Right lung (tissue), 5 donors: Measurements from ENCODE around the gene SIRT2. TPM values are rescaled to one million over a fixed set of nuclear protein-coding genes. Genes with fewer than 3 reads are reported as not detected.
"Not testable (repeated sequence)": the region's sequence is repeated elsewhere in the genome, so short reads cannot be mapped to it uniquely, and the experiment has no call there.

ENCODE experiments used
- DNase-seq, 2 donors: peaks; one replicate each; pipeline ENCODE4 v3.0.0-alpha.2; 2013
- polyA plus RNA-seq, 5 donors: library from polyadenylated mRNA; unstranded; fragments of 120-200 nt; gene quantifications; one replicate each; pipeline versions ENCODE4 v1.2.1 to v1.2.3, GENCODE V29; 2013; ENCODE audit warnings: inconsistent platforms in 1 of 5, low replicate concordance in 1 of 5; ENCODE audit not compliant: insufficient read length in 5 of 5, insufficient read depth in 1 of 5

The SIRT2 gene
- polyA plus RNA-seq, 5 donors: 46.7 to 60.0 (median 56.8) TPM

DNA sequence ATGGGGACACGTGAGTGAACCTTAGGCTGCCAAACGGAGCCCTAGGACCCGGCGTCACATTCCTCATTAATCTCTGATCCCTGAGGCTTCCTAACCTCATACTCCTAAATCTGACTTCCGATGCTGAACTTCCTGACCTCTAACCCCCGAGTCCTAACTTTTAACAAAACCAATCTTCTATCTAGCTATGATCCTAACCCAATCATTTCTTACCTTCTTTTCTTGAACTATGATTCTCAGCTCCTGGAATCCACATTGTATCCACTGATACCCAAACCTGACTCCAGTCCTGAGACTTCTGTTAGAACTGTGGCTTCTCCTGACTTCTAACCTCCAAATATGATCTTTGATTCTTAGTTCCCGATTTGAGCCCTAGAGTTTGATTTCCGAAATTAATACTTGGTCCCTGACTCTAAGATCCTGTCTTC is 798 bp upstream of the SIRT2 start:
- no peak for DNase-seq

DNA sequence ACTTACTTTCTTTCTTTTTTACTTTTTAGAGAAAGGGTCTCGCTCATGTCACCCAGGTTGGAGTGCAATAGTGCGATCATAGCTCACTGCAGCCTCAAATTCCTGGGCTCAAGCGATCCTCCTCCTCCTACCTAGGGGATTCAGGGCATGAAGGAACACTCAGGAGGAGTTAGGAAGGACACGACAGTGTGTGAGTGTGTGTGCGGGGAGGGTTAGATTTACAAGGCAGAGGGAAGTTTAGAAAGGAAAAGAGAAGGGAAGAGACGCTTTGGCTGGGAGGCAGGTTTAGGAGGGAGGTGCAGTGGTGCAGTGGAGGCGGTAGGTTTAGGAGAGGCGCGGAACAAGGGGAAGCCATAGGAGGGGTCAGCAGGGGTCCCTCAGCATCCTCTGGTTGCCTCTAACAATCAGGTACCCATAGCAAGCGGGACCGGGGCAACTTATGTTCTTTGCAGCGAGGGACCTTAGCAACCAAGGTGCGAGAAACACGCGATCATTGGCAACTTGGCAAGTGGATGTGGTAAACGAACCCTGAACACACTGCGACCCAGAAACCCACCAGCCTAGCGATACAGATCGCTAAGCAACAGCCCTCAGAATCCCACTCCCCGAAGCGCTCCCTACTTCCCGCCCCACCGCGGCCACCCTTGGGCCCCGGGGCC is 501 bp downstream of the SIRT2 start:
- no peak for DNase-seq

DNA sequence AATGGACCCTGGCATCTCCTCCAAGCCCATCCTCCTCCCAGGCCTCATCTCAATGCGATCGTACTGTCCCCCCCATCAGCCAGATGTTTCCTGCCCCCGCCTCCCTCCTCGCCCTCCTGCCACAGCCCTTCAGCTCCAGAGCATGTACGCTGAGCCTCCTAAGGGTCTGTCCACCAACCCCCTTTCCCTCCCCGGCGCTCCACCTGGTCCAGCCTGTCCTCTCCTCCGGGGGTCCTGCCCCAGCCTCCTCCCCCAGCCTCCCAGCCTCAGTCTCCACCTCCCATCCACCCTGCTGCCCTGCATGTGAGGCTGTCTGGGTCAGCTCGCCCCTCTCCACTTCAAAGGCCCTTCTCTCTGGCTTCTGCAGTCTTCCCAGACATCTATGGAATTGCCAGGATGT is 4.5 kb downstream of the SIRT2 start:
- no peak for DNase-seq

DNA sequence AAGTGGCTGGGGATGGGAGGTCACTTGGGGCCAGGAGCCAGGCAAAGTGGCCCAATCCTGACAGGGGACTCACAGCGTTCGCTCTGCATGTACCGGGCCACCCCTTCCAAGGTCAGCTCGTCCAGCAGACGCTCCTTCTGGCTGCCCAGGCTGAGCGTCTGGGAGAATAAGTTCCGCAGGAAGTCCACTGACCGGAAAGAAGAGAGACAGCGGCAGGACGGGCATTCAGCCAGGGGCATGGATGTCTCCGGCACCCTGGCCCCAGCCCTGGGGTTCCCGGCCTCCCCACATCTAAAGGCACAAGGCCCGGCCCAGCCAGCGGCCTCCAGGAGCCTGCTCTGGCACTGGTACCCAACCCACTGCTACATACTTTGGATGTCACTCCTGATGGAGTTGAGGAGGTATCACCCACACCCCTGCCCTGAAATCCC is 6.1 kb downstream of the SIRT2 start:
- no peak for DNase-seq

DNA sequence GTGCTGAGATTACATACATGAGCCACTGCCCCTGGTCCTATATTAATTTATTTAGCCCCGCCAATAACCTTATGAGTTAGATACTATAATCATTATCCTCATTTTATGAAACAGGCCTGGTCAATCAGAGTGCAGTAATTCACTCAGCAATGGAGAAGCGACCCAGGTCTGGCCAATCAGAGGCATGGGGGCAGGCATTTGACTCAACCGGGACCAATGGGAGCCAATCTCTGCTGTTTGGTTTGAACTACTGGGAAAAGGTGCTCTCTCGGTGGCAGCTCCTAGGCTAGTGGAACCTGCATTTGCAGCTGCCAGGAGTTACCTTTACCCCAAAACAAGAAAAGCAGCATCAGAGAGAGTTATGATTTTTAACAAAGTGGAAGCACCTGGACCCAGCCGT is 6.6 kb downstream of the SIRT2 start:
- no peak for DNase-seq

DNA sequence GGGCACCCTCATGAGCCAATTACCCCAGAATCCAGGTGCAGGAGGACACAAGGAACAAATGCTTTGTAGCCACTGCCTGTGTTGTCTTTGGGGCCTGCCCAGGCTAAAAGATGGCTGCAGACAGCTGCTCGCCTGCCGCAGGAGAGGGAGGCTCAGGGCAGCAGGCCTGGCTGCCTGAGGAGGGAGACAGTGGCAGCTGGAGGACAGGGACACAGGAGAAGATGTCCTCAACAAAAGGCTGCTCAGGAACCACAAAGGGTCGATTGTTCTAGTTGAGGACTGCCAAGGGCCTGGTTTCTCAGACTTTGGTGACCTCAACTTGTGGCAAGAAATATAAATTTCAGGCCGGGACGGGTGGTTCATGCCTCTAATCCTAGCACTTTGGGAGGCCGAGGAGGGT is 7.6 kb downstream of the SIRT2 start:
- DNase-seq: no peak

DNA sequence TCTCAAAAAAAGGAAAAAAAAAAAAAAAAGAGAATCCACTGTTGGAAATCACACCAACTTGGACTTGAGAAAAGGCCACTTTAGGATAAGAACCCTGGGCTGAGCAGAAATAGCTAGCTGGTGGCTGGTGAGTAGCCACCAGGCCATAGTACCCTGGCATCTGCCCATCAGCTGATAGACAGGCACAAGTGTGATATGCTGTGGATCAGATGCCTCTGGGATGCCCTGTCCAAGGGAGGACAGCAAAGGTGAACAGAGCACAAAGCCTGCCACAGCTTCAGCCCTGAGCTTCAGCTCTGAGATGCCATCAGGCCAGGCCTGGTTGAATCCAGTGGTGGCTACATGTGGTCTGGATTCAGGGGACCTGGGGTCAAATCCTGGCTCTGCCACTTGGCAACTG is 8.7 kb downstream of the SIRT2 start:
- DNase-seq: no peak

DNA sequence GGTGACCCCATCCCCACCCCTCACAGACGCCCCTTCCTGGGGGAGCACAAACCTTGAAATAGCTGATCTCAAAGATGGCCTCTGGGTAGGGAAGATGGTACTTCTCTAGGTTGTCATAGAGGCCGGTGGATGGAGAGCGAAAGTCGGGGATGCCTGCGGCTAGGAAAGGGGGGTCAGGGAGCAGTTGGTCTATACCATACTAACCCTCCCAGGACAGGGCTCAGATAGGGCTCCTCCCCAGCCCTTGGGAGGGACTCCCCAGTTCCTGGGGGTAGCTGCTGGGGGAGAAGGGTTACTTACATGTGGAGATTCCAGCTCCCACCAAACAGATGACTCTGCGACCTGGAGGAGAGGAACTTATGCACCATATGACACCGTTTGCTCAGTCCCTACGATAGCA is 9.6 kb downstream of the SIRT2 start:
- no peak for DNase-seq

DNA sequence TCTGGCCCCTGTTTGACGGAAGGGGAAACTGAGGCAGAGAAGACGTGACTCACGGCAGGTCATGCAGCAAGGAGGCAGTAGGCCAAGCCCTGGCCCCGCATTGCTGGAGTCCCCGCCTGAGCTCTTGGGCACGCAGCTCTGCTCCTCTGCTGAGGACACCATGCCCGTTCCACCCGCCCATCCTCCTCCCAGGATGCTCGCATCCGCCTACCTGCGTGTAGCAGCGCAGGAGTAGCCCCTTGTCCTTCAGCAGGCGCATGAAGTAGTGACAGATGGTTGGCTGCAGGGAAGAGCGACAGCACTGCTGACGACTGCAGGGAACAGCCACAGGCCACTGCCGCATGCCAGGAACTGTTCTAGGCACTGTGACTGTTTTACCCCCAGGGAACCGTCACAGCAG is 10.5 kb downstream of the SIRT2 start:
- DNase-seq: no peak

DNA sequence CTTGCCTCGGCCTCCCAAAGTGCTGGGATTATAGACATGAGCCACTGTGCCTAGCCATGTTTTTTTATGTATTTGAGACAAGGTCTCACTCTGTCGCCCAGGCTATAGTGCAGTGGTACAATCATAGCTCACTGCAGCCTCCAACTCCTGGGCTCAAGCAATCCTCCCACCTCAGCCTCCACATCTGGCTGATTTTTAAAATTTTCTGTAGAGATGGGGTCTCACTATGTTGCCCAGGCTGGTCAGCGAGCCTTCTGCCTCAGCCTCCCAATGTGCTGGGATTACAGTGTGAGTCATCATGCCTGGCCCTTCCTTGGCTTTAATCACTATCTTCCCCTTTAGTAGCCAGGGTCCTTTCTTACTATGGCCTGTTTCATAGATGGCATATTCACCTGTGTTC is 14.7 kb downstream of the SIRT2 start:
- DNase-seq: not testable (repeated sequence)

DNA sequence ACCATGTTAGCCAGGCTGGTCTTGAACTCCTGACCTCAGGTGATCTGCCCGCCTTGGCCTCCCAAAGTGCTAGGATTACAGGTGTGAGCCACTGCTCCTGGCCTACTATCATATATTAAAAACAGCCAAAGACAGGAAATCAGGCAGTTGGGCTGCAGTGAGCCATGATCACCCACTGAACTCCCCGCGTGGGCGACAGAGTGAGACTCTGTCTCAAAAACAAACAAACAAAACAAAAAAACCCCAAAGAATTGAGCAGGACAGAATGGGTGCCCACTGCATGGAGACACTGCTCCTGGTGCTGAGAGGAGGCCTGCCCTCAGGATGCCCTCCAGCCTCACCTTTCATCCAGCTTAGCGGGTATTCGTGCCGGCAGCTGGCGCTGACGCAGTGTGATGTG is 16.1 kb downstream of the SIRT2 start:
- DNase-seq: no peak

DNA sequence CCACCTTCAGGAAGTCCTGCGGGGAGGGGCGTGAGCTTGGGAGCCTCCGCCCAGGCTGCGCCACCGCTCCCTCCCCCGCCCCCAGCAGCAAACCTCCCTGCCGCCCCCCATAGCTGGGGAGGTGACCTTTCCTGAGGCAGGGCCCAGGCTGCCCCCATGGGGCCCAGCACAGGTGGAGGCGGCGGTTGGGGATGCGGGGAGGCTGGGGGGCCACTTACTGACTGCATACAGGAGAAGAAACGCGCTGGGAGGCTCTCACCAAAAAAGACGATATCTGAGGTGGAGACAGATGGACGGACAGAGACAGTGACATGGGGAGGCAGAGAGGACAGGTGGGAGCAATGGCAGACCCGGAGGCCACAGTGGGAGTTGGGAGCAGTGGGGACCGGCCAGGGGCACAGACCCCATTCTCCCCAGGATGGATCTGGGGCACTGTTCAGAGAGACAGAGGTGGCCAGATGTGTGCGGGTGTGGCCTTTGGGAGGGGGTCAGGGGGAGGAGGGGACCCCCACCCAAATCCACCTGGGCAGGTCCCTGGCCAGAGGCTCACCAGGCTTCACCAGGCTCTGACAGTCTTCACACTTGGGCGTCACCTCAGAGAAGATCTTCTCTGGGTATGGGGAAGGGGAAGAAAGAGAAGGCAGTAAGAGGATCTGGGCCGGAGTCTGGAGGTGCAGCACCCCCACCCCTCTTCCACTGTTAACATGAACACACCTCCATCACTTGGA is 18.4 kb downstream of the SIRT2 start:
- no peak for DNase-seq

DNA sequence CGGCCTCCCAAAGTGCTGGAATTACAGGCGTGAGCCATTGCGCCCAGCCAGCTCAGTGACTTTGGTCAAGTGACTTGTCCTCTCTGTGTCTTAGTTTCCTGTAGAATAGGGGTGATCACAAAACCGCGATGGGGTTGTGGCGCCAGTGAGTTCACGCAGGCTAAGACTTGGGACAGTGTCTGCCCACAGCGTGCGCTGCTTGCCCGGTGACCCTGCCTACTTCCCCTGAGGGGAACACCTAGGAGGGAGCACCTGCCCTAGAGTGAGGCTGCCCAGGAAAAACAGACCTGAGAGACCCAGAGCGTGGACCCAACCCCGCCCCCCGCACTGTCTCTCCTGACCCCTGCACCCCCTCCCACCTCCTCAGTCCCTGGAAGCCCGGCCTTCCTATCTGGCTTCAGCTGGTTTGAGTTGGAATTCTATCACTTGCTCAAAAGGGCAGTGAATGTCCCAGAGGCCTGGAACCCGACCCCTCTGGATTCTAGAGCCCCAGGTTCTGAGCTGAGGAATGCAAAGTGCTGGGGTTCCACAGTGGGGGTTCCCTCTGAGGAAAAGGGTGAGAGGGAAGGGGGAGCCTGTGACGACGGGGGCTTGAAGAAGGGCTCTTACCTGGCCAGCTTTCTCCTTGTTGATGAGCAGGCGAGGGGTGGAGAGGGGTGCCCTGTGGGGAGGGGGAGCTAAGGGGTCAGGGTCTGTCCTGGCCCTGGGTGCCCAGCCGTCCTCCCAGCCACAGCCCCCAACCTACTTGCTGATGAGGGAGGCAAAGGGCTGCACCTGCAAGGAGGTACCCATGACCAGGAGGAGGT is 19.1 kb downstream of the SIRT2 start:
- DNase-seq: no peak

DNA sequence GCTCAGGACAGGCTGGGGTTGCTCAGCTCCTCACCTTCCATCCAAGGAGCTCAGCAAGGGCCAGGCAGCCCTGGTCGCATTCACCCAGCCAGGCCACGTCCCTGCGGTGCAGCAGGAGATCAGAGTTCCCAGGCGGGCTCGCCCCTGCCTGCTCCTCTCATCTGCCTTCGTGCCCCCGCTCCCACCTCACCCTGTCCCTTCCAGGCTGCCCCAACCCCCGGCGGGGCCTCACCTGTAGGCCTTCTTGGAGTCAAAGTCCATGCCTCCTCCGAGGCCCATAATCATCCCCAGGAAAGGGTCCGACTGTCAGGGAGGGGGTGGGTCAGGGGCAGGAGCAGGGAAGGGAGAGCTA is 20.0 kb downstream of the SIRT2 start:
- no peak for DNase-seq

DNA sequence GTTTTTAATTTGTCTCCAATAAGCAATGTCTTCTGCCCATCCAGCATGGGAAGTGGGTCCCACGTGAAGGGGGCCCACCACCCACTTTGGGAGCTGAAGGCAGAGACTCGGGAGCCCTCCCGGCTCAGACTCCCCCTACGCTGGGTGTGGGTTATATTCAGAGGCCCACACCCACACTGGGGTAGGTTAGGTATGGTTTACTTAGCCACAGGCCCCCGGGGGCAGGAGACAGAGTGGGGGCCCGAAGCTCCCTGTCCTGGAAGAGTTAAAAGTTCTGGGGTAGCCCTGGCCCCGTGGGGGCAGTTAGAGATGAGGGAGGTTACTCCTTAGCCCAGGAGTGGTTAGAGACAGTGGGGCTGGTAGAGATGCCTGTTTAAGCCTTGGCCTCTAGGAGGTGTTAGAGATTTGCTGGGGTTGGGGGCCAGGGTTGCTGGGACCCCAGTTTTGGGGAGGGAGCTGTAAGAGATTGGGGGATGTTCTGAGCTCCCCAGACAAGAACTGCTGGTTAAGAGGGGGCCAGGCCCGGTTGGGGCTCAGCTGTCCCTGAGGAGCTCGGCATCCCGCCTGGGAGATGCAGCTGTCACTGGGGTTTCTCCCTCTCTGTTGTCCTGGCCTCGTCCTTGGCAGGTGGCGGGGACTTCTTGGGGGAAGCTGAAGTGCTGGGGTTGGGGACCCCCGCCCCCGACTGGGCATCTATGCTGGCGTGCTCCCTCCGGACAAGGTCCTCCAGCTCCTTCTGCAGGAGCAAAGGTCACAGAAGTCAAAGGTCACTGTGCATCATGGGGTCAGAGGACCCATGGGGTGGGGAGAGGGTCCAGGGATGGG is 20.6 kb downstream of the SIRT2 start:
- no peak for DNase-seq

DNA sequence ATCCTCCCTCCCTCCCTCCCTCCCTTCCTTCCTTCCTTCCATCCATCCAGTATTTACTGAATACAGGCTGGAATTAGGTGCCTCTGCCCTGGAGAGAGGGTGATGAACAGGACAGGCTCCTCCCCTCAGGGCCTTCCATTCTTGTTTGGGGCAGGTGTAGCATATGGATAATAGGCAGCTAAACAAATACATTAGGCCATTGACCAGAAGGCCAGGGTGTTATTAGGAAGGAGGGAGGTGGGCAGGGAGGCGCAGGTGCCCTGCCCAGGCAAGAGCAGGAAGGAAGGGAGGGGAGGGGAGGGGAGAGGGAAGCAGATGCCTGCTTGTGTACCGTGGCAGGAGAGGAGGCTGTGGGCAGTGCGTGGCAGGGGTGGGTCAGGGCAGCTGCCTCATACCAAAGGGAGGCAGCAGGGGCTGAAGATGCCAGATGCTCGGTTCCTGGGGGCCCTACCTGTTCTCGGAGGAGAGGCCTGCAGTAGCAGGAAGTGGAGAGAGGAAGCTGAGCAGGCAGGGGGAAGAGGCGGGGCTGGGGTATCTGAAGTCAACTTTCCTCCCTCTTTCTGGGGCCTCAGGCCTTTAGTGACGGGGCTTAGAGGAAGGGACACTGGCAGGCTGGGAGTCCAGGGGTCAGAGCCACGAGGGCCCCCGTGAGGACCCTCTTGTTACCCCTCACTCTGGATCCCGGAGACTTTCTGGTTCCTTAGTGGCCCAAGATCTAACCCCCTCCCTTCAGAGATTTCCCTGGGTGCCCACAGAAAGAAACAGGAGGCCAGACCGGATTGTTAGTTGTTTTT is 21.4 kb downstream of the SIRT2 start, which contains the start of gene RINL:
Gene RINL (minus strand): TSS at position 495 of the 794 bp plus-strand sequence. CDS start 1,533 bp downstream, outside the sequence.
- DNase-seq: no peak

DNA sequence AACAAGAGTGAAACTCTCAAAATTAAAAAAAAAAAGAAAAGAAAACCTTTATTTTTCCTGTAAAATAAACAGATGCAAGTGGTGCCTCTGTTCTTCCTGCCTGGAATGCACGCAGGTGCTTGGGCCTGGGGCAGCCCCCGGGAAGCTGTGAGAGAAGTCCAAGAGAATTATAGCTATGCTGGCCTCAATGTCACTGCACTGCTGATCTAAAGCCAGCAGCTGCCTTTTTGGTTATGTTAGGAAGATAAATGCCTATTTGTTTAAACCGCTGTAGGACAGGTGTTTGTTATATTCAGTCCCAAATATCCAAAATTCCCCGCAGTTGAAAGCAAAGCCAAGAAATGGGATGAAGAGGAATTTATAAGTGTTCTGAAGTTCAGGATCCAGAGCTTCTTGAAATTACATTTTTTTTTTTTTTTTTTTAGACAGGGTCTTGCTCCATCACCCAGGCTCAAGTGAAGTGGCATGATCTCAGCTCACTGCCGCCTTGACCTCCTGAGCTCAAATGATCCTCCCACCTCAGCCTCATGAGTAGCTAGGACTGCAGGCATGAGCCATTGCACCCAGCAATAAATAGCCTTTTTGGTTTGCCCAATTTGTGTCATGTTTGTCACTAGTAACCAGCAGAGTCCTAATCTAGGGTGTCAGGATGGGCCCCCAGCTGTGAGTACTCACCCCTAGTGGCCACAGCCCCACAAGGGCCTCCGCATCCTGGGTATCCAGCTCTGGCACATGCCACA is 23.6 kb downstream of the SIRT2 start:
- DNase-seq: no peak

DNA sequence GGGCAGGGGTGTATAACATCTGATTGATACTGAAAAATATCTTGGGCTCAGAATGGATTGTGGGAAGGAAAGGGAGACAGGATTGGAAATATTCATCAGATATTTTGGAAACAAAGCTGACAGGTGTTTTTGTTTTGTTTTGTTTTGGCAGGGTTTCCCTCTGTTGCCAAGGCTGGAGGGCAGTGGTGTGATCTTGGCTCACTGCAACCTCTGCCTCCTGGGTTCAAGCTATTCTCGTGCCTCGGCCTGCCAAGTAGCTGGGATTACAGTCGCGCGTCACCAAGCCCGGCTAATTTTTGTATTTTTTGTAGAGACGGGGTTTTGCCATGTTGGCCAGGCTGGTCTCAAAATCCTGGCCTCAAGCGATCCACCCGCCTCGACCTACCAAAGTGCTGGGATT is 26.0 kb downstream of the SIRT2 start:
- not testable (repeated sequence) for DNase-seq

DNA sequence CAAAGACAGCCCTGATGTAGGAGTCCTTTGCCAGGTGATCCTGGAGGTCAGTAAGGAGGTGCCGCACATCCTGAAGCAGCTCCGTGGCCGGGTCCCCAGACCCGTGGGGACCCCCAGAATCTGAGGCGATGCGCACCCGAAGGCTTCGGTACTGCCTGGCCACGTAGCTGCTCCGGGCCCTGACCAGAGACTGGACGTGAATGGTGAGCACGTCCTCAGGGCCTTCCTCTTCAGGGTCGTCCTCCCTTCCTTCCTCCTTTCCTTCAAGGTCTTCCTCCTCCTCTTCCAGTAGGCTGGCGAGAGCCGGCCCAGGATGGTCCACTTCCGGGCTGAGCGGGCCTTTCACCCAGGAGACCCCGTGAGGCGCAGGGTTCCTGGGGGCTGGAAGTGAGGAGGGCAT is 28.8 kb downstream of the SIRT2 start:
- DNase-seq: no peak
